Raji (cell line): ENCODE results near the gene NTS.

Source experiments
- POLR2A ChIP-seq: IDR thresholded peaks from 2 replicates; pipeline ENCODE4 v1.6.1; 2011; ENCODE audit warnings: low read depth, low read length, control low read depth; ENCODE audit not compliant: insufficient read depth

The NTS gene

GRCh38 chr12:85874031-85874461 lies at the start of gene NTS:
Gene NTS (plus strand): TSS chr12:85874295. CDS start chr12:85874404, 109 bp downstream.
- no peak for TF ChIP-seq POLR2A

GRCh38 chr12:85825746-85826145 lies 48.3 kb upstream of the NTS start:
- no peak for TF ChIP-seq POLR2A

GRCh38 chr12:85828576-85828975 lies 45.5 kb upstream of the NTS start:
- TF ChIP-seq POLR2A = no peak

GRCh38 chr12:85829391-85829790 lies 44.7 kb upstream of the NTS start:
- TF ChIP-seq POLR2A = no peak

GRCh38 chr12:85831327-85831990 lies 42.6 kb upstream of the NTS start:
- no peak for TF ChIP-seq POLR2A

GRCh38 chr12:85833579-85833978 lies 40.5 kb upstream of the NTS start:
- TF ChIP-seq POLR2A = no peak

- no peak for TF ChIP-seq POLR2A
Measured at GRCh38 chr12:85834378-85834777, 39.7 kb upstream of the NTS start.

- TF ChIP-seq POLR2A = no peak
Measured at GRCh38 chr12:85835426-85836196, 38.5 kb upstream of the NTS start.

- TF ChIP-seq POLR2A = no peak
Measured at GRCh38 chr12:85836197-85837090, 37.7 kb upstream of the NTS start, which contains the start of gene RASSF9. Gene RASSF9 (minus strand): TSS chr12:85836409. CDS start chr12:85836201, 208 bp downstream.

- no peak for TF ChIP-seq POLR2A
Measured at GRCh38 chr12:85843606-85844310, 30.3 kb upstream of the NTS start.

GRCh38 chr12:85849344-85849743 lies 24.8 kb upstream of the NTS start:
- no peak for TF ChIP-seq POLR2A

- TF ChIP-seq POLR2A = no peak
Measured at GRCh38 chr12:85855305-85855704, 18.8 kb upstream of the NTS start.

GRCh38 chr12:85856966-85857365 lies 17.1 kb upstream of the NTS start:
- no peak for TF ChIP-seq POLR2A

GRCh38 chr12:85865890-85866289 lies 8.2 kb upstream of the NTS start:
- TF ChIP-seq POLR2A = no peak
